A673 (cell line): ENCODE data around the gene UGT1A7. TPM values are rescaled to one million over a fixed set of nuclear protein-coding genes. Genes with fewer than 3 reads are reported as not detected.

Experiments
- BruUV-seq: library from RNA; stranded (reverse); fragments of 400-500 nt; replicated peaks from 2 replicates; lab custom pipeline; 2021; lab: Mats Ljungman, UMichigan
- CTCF ChIA-PET: fragments of 300-600 bp; sonication (Branson Sonifier 250); formaldehyde crosslinking; loops from one replicate; lab custom pipeline; 2022; ENCODE audit warnings: antibody characterized with exemption; lab: Charles Lee
- POLR2A ChIA-PET: fragments of 300-600 bp; sonication (Branson Sonifier 250); formaldehyde crosslinking; loops from one replicate; lab custom pipeline; 2022; ENCODE audit warnings: antibody characterized with exemption; ENCODE audit not compliant: low non-redundant PET; lab: Charles Lee
- DNase-seq: peaks from one replicate; pipeline ENCODE4 v3.0.0-alpha.2; 2015; ENCODE audit warnings: low spot score
- H3K27ac ChIP-seq: fragments of 200-600 bp; sonication (generic); 2 replicates; pipeline ENCODE4 v1.5.1; 2016; ENCODE audit warnings: mixed run types, low read depth, mild to moderate bottlenecking, mixed read lengths, antibody characterized with exemption, low read length; ENCODE audit not compliant: poor library complexity, severe bottlenecking
- H3K27me3 ChIP-seq: fragments of 200-600 bp; sonication (generic); replicated peaks from 2 replicates; pipeline ENCODE4 v1.6.1; 2017; ENCODE audit warnings: mixed run types, low read depth, mild to moderate bottlenecking, mixed read lengths, antibody characterized with exemption, low read length; ENCODE audit not compliant: insufficient read depth, poor library complexity
- H3K36me3 ChIP-seq: fragments of 200-600 bp; sonication (generic); 2 replicates; pipeline ENCODE4 v1.6.1; 2016; ENCODE audit warnings: mixed run types, mild to moderate bottlenecking, mixed read lengths, antibody characterized with exemption, low read length; ENCODE audit not compliant: insufficient read depth, poor library complexity, severe bottlenecking
- H3K4me1 ChIP-seq: fragments of 200-600 bp; sonication (generic); 2 replicates; pipeline ENCODE4 v1.6.1; 2017; ENCODE audit warnings: mixed run types, mild to moderate bottlenecking, mixed read lengths, antibody characterized with exemption, low read length; ENCODE audit not compliant: insufficient read depth, poor library complexity, severe bottlenecking
- H3K4me3 ChIP-seq: fragments of 200-600 bp; sonication (generic); 2 replicates; pipeline ENCODE4 v1.5.1; 2016; ENCODE audit warnings: low read depth, mixed run types, mild to moderate bottlenecking, mixed read lengths, low read length; ENCODE audit not compliant: poor library complexity, severe bottlenecking
- H3K9me3 ChIP-seq: fragments of 200-600 bp; sonication (generic); 2 replicates; pipeline ENCODE4 v1.6.1; 2016; ENCODE audit warnings: mixed run types, low read depth, mild to moderate bottlenecking, mixed read lengths, antibody characterized with exemption, low read length; ENCODE audit not compliant: poor library complexity, severe bottlenecking
- CTCF ChIP-seq: fragments of 300-800, 200-600 bp; sonication (generic); conservative IDR thresholded peaks from 2 replicates; pipeline ENCODE4 v1.5.1; 2017; ENCODE audit warnings: low read depth, mild to moderate bottlenecking, antibody characterized with exemption, low read length, moderate library complexity, mixed read lengths
- EZH2 ChIP-seq: fragments of 200-600 bp; sonication (generic); IDR thresholded peaks from 2 replicates; pipeline ENCODE4 v1.6.1; 2017; ENCODE audit warnings: borderline replicate concordance, low read depth, mild to moderate bottlenecking, mixed read lengths, antibody characterized with exemption, low read length; ENCODE audit not compliant: poor library complexity, severe bottlenecking
- intact Hi-C: fragments of 100-400 bp; cut with micrococcal nuclease; formaldehyde crosslinking; loops from one replicate; pipeline ENCODE4 v1.10.0; 2022; ENCODE audit not compliant: unreplicated experiment
- total RNA-seq: library from RNA; stranded (reverse); gene quantifications from 2 replicates; pipeline ENCODE4 v1.2.3, GENCODE V29; 2021

Gene UGT1A7
- total RNA-seq, 1 experiment from 2014 or later = not detected

GRCh38 chr2:233795735-233796171, 114.1 kb downstream of the UGT1A7 start:
- Histone ChIP-seq H3K27me3 (no peaks in the 10 kb centered on the region), H3K4me1 (no peaks in the 10 kb centered on the region), H3K27ac (no peak overlapping the region), H3K4me3 (no peak overlapping the region), H3K9me3 (no peaks in the 10 kb centered on the region), H3K36me3 (no peaks in the 10 kb centered on the region)
- no peak for DNase-seq
- no peak for TF ChIP-seq EZH2
- ChIA-PET CTCF (no interaction called here), POLR2A (no interaction called here)
- intact Hi-C loops = no loop called here
- no TSS peak for BruUV-seq

GRCh38 chr2:233796254-233796653, 114.6 kb downstream of the UGT1A7 start:
- DNase-seq = no peak
- no peak for TF ChIP-seq CTCF
- no peak for TF ChIP-seq EZH2
- H3K36me3 ChIP-seq = no peaks in the 10 kb centered on the region
- no peaks in the 10 kb centered on the region for H3K27me3 ChIP-seq
- no peak overlapping the region for H3K4me3 ChIP-seq
- intact Hi-C loops = no loop called here
- H3K4me1 ChIP-seq = no peaks in the 10 kb centered on the region
- ChIA-PET POLR2A (no interaction called here), CTCF (no interaction called here)
- no peak overlapping the region for H3K27ac ChIP-seq
- no peaks in the 10 kb centered on the region for H3K9me3 ChIP-seq
- no TSS peak for BruUV-seq

GRCh38 chr2:233798335-233799086, 116.8 kb downstream of the UGT1A7 start:
- BruUV-seq = no TSS peak
- no peaks in the 10 kb centered on the region for H3K27me3 ChIP-seq
- CTCF ChIA-PET = no interaction called here
- POLR2A ChIA-PET = no interaction called here
- no peaks in the 10 kb centered on the region for H3K4me1 ChIP-seq
- H3K36me3 ChIP-seq = no peaks in the 10 kb centered on the region
- no peaks in the 10 kb centered on the region for H3K9me3 ChIP-seq
- H3K4me3 ChIP-seq = no peak overlapping the region
- no peak for DNase-seq
- TF ChIP-seq EZH2 (no peak), CTCF (no peak)
- intact Hi-C loops = no loop called here
- H3K27ac ChIP-seq = no peak overlapping the region
